HG02943 (cell line): ENCODE results near the gene CD300LF.

ENCODE experiments used
- ATAC-seq: cut with Tn5 transposase; IDR thresholded peaks from one replicate; pipeline ENCODE4 v1.9.1; 2021; ENCODE audit warnings: mild to moderate bottlenecking, low read depth, moderate library complexity; ENCODE audit not compliant: unreplicated experiment

Gene CD300LF

DNA sequence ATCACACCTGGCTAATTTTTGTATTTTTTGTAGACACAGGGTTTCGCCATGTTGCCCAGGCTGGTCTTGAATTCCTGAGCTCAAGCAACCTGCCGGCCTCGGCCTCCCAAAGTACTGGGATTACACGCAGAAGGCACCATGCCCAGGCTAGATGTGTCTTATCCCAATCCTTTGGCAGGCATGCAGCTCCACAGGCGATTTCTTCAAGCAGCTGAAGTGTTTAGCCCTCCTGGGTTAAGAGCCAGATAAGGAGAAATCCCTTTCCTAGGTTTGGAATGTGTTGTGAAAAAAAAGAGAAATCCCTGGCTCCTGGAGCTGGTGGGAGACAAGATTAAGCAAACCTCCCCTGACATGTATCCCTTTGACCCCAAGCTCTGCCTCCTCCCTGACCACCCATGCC lies 33.7 kb upstream of the CD300LF start:
- ATAC-seq, result no peak

DNA sequence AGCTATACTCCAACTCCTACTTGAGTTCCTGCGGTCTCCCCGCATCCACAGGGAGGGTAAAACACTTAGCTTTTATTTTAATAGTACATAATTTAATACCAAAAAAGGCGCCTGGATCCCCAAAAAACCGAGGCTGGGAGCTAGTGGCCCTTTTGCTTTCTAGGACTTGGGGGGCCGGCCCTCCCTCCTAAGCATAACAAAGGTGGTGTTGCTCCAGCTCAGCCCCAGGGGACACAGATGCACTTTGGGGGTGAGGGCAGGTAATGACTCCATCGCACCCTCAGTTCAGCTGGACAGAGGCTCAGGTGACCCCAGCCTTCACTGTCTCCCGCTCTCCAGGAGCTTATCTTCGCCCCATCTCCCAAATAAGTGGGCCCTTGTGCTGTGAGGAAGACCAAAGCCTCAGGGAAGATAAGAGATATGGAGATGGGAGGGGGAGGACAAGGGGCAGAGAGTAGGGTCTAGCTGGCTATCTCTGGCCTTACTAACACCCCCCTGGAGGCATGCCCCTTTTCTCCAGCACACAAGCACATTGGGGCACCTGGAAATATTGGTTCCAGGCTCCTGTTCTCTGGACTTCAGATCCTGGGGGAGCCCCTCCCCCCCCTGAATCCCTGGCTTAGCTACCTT lies 32.9 kb upstream of the CD300LF start:
- no peak for ATAC-seq

GRCh38 chr17:74744714-74745547 lies 32.2 kb upstream of the CD300LF start:
- no peak for ATAC-seq

DNA sequence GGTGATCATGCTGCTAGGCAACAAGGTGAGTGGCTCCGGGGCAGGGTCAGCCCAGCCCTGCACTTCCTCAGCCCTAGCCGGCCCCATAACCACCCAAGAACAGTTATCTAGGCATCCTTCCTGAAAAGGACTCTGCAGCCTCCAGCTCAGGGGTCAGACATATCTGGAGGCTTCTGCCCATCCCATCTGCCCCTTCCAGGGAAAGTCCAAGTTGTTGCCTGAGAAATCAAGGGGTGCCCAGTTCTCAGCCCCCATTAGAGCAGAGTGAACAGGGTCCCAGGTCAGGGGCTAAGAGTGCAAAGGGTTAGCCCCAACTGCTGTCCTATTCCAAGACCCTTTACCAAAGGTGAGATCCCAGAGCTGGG lies 31.6 kb upstream of the CD300LF start:
- ATAC-seq, result no peak

DNA sequence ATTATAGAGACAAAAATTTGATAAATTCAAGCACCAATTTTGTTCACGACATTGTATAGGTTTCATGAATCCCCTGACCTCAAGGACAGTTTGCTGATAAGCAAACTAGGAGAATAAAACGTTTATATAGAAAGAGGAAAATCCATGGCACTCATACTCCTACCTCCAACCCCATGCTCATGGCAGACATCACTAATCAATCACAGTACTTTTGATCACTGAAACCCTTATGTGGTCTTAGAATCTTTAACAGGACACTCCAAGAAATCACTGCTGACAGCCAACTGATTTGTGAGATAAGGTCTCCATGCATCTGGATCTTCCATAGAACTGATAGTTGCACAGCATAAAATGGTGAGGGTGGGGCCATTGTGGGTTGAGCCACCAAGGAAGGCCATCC lies 31.0 kb upstream of the CD300LF start:
- no peak for ATAC-seq

DNA sequence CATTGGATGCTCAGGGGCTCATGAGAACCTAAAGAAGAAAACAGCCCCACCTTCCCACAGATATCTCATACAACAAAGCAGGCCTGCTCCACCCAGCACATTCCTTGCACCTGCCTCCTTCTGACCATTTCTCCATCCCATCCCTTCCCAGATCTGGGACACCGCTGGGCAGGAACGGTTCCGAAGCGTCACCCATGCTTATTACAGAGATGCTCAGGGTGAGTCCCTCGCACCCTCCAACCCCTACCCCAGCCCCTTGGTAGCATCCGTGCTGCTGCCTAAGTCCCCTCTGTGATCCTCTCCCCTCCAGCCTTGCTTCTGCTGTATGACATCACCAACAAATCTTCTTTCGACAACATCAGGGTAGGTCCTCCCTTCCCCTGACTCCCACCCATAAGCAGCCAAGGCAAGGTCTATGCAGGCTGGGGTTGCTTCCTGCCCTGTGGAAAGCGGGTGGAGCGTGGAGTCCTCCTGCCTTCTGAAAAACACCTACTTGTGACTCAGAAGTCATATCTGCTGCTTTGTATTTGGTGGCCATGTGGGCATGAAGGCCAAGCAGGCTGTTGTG lies 30.3 kb upstream of the CD300LF start:
- no peak for ATAC-seq

- ATAC-seq, result no peak
Measured at GRCh38 chr17:74742153-74742515, 29.4 kb upstream of the CD300LF start.

DNA sequence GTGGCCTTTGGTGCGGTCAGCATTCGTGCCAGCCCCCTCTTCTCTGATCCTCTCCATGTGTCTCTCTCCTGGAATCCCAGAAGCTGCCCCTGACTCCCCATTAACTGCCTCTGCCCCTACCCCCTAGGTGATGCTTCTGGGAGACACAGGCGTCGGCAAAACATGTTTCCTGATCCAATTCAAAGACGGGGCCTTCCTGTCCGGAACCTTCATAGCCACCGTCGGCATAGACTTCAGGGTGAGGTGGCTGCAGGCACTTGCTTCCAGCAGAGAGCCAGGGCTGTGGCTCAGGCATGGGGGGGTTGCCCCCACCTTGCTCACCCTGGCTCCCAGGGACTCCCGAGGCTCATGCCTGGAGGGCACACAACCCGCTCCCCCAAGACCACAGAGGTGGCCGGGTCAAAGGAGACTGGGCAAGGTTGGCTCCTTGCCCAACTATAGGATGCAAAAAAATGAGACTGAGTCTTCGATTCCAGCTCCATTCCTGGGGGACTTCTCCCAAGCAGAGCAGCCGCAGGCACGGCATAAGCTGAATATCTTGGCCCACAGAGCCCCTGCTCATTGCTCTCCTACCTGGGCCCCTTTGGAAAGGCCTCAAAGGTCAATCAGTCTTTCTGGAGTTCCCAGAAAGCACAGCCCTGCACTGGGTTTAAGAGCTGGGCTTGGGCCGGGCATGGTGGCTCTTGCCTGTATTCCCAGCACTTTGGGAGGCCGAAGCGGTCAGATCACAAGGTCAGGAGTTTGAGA lies 28.1 kb upstream of the CD300LF start:
- no peak for ATAC-seq

DNA sequence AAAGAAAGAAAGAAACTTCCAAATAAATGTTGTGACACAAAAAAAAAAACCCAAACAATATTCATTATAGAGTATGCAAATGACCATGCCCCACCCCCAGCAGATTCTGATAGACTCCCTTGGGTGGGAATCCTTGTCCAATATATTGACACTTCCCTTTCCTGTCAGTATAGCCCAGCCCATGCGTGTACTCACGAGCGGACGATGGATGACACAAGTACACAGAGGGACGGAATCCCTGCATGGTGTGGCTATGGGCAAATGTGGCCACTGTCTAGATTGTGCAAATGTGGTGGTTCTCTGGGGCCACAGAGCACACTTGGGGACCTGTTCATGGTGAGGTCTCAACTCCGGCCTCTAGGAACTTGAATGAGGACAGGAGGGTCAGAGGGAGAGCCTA lies 27.4 kb upstream of the CD300LF start:
- no peak for ATAC-seq

- no peak for ATAC-seq
Measured at GRCh38 chr17:74739227-74739831, 26.6 kb upstream of the CD300LF start.

DNA sequence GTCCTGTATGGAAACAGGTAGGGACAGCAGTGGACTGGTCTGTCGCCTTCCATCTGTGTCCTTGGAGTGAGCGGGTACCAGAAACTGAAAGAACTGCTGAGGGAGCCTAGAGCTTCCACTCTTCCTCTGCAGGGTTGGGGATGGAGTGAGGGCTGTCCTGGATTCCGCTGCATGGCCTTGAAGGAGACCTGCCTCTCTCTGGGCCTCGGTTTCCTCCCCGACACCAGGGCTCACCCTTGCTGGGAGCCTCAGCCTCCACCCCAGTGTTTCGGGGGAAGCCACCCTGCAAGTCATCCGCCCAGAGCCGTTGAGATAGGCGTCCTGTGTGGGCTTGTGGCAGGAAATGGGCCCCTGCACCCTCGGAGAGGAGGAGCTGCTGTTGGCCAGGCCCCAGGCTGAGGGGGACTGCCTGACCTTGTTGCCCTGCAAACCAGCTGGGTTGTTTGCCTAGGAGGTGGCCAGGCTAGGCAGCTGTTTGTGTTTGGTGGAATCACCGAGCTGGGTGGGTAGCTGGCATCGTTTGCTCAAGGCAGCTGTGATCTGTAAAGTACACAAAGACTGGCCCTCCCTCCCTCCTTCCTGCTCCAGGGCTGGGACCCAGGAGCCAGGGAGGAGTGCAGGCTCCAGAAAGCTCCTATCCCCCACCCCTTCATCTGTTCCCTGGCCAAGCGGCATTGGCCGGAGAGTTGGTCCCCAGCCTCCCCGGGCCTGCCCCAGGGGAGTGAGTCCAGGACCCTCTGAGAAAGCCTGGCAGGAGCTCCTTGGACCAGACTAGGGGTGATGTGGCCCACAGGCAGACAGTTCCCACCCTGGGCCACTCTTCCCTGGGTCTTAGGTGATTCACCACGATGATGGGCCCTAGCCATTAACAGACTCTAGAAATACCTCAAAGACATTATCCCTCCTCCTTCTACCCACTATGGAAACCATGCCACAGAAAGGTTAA lies 25.6 kb upstream of the CD300LF start:
- peak; percentile 40 for ATAC-seq

DNA sequence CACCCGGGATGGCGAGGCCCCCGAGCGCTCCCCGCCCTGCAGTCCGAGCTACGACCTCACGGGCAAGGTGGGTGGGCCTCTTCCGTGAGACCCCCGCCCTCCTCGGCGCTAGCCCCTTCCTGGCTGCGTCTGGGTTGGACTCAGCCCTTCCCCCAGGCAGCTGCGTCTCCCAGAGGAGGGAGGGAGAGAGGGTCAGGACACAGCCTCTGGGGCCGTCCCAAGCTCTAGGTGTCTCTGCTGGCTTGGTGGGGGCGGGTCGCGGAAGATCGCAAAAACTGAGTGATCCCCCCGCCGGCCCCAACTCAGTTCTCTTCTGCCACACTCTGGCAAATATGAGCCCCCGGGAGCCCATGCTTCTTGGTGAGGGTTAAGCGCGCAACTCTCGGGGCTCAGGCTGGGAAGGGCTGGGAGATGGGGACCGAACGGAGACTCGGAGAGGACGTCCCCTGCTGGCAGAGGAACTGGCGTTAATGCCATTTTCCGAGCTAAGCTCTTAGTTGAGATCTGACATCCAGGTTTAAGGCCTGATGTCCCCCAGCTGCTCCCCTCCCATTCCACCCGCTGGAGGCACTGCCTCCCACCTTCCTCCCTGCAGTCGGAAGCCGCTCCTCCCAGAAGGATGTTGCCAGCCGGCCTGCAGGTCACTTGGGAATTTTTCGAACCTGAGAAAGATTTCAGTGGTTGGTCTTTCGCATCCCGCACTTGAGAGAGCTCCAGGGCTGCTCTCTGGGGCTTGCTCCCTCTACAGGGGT lies 24.8 kb upstream of the CD300LF start:
- ATAC-seq, result no peak

DNA sequence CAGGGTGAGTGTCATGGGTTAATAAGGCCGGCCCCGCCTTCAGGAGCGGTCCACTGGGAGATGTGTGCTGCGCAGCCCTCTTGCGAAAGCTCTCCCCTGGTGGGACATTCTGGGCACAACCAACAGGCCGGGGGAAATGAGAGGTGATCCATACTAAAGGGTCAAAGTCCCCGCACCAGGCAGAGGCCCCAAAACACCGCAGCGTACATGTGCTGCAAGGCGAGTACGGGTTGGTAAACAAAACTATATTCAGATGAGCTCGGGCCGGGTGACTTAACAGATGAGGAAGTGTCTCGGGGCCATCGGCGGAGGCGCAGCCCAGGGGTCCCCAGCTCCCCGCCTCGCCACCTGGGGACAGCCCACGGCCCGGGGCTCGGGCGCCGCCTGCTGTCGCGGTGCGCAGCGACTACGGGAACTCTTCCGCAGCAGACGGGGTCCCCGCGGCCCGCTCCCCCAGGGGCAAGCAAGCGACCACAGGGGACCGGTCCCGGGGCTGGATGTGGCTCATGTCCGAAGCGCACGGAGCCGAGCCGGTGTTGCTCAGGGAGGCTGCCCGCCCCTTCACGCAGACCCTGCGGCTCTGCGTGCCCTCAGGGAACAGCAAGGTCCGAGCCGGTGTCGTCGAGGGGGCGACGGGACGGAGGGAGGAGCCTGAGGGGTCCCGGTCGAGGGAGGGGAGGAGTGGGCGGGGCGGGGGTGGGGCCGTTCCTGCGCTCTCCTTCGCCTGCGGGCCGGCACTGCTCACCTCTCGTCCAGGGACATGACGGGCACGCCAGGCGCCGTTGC lies 24.0 kb upstream of the CD300LF start, which contains the start of gene RAB37:
TSS of gene RAB37 (plus strand) at position 744 of the 786 bp plus-strand sequence. CDS start at position 761, 17 bp downstream.
- ATAC-seq, result peak; percentile 46

DNA sequence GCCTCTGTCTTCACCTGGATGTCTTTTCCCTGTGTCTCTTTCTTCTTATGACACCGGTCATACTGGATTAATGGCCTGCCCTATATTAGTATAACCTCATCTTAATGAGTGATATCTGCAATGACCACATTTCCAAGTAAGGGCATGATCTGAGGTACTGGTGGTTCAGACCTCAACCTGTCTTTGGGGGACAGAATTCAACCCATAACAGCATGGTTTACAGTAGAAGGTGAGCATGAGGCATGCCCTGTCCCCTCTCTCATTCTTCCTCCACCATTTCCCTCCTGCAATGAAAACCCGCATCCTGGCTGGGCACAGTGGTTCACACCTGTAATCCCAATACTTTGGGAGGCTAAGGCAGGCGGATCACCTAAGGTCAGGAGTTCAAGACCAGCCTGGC lies 21.5 kb upstream of the CD300LF start:
- ATAC-seq, result no peak

DNA sequence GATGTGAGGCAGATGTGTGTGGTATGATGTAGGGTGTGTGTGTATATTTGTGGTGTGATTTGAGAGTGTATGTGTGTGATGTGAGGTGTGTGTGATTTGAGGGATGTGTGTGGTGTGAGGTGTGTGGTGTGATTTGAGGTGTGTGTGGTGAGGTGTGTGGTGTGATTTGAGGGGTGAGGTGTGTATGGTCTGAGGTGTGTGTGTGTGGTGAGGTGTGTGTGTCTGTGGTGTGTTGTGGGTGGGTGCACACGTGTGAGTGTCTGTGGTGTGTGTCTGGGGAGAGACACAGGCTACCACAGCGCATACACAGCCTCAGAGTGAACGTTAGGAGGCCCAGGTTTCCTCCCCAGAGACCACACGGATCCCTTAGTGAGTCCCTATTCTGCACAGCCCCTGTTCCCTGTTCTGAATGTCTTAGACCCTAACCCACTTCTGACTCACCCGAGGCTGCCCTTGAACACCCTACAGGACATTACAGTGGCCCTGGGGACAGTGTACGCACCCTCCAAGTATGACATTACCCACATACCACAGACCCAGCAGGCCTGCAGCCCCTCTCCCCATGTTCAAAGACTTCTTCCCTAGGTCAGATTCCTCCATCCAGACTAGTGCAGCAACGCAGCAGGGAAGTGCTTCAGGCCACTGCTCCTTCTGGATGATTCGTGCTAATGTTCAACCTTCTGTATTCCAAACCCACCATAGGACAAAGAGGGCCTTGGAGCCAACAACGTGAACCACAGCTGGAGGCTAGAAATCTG lies 20.8 kb upstream of the CD300LF start:
- ATAC-seq, result no peak

GRCh38 chr17:74732042-74732867 lies 19.5 kb upstream of the CD300LF start:
- ATAC-seq, result no peak

DNA sequence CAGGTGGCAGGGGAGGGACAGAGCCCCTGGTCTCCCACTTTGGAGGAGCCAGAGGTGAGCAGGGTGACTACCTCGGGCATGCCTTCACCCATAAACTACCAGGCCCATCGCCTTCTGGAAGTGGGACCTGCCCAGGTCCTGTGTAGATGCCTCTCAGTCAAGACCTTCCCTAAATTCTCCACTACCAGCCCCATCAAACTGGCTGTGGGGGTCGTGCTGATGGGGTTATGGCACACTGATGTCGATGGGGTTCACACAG lies 18.6 kb upstream of the CD300LF start:
- no peak for ATAC-seq
